K562 (cell line): ENCODE data around the gene STK25. TPM values are rescaled to one million over a fixed set of nuclear protein-coding genes. Genes with fewer than 3 reads are reported as not detected.

ENCODE experiments used
- ATAC-seq: fragments of 200-7000 bp; cut with Tn5 transposase; 3 replicates; pipeline ENCODE4 v1.9.1; 2020; ENCODE audit warnings: moderate library complexity
- BruUV-seq: library from RNA; stranded (reverse); fragments of 400-500 nt; replicated peaks from 2 replicates; lab custom pipeline; 2021; lab: Mats Ljungman, UMichigan
- CTCF ChIA-PET: fragments of 300-600 bp; formaldehyde crosslinking; extraction: SDS; loops from one replicate; lab custom pipeline; 2021; ENCODE audit warnings: low intra/inter-chr PET ratio; lab: Yijun Ruan, JAX
- POLR2A ChIA-PET: fragments of 300-600, 350-650 bp; sonication (Branson Sonifier 250); formaldehyde crosslinking; extraction: SDS; loops from one replicate; lab custom pipeline; 2021; ENCODE audit warnings: antibody characterized with exemption, inconsistent platforms; lab: Yijun Ruan, JAX
- DNase-seq, 4 experiments: peaks; one replicate each; pipeline versions ENCODE4 v3.0.0 to v3.0.0-alpha.2; 2011 to 2018; ENCODE audit warnings: low spot score in 3 of 4, mixed read lengths in 3 of 4; ENCODE audit errors: extremely low read depth in 1 of 4
- FAIRE-seq: peaks from 2 replicates; lab custom pipeline; 2011; peaks lifted over from hg19 to GRCh38; lab: Jason Lieb, UNC
- H2AFZ ChIP-seq: 2 replicates; pipeline ENCODE4 v1.6.0; 2011; ENCODE audit warnings: low read depth, low read length, control low read depth, inconsistent platforms
- H3K27ac ChIP-seq: fragments of 200-600 bp; 3 replicates; pipeline ENCODE4 v1.8.0; 2011; ENCODE audit warnings: low read depth, mild to moderate bottlenecking, control low read depth, inconsistent platforms, low read length, moderate library complexity, mixed read lengths; ENCODE audit errors: extremely low read depth
- H3K27me3 ChIP-seq, 2 experiments: fragments of 300-600 bp in 1 of 2; 2 replicates in 1 of 2; 3 replicates in 1 of 2; pipeline versions ENCODE4 v1.6.0 to v1.8.0; 2011; ENCODE audit warnings: inconsistent platforms in 2 of 2, low read length in 2 of 2, mild to moderate bottlenecking in 1 of 2, mixed read lengths in 1 of 2, moderate library complexity in 1 of 2; ENCODE audit not compliant: control insufficient read depth in 2 of 2, insufficient read depth in 2 of 2
- H3K36me3 ChIP-seq: fragments of 300-600 bp; 3 replicates; pipeline ENCODE4 v1.8.0; 2011; ENCODE audit warnings: mild to moderate bottlenecking, low read length, inconsistent platforms; ENCODE audit not compliant: control insufficient read depth, insufficient read depth
- H3K4me1 ChIP-seq, 2 experiments: fragments of 200-600 bp in 1 of 2; replicated peaks in 1 of 2; 2 replicates in 1 of 2; 3 replicates in 1 of 2; pipeline versions ENCODE4 v1.5.1 to v1.8.0; 2011; ENCODE audit warnings: inconsistent platforms in 2 of 2, low read length in 2 of 2, mild to moderate bottlenecking in 1 of 2, mixed read lengths in 1 of 2, moderate library complexity in 1 of 2; ENCODE audit not compliant: control insufficient read depth in 2 of 2, insufficient read depth in 2 of 2
- H3K4me2 ChIP-seq: 2 replicates; pipeline ENCODE4 v1.6.1; 2011; ENCODE audit warnings: low read length, control low read depth, inconsistent platforms, mixed read lengths; ENCODE audit not compliant: insufficient read depth
- H3K4me3 ChIP-seq: fragments of 200-600 bp; sonication (generic), shearing (Covaris generic); 2 replicates; pipeline ENCODE4 v1.5.1; 2016; ENCODE audit warnings: control low read depth, inconsistent platforms
- H3K79me2 ChIP-seq: fragments of 200-600 bp; 3 replicates; pipeline ENCODE4 v1.8.0; 2011; ENCODE audit warnings: low read length, inconsistent platforms; ENCODE audit not compliant: control insufficient read depth, insufficient read depth
- H3K9ac ChIP-seq, 2 experiments: 2 replicates each; pipeline versions ENCODE4 v1.6.0 to v1.6.1; 2011; ENCODE audit warnings: low read depth in 2 of 2, low read length in 2 of 2, control low read depth in 1 of 2, inconsistent platforms in 1 of 2, mild to moderate bottlenecking in 1 of 2, mixed read lengths in 1 of 2; ENCODE audit not compliant: insufficient read depth in 1 of 2
- H3K9me1 ChIP-seq: one replicate; pipeline ENCODE4 v1.6.0; 2011; ENCODE audit warnings: inconsistent platforms, mild to moderate bottlenecking, low read length, moderate library complexity; ENCODE audit not compliant: control insufficient read depth, insufficient read depth
- H3K9me3 ChIP-seq: replicated peaks from 2 replicates; pipeline ENCODE4 v1.5.1; 2011; ENCODE audit warnings: low read depth, low read length, inconsistent platforms; ENCODE audit not compliant: control insufficient read depth, insufficient read depth
- H4K20me1 ChIP-seq: replicated peaks from 2 replicates; pipeline ENCODE4 v1.6.1; 2011; ENCODE audit warnings: low read length, inconsistent platforms, mixed read lengths; ENCODE audit not compliant: control insufficient read depth, insufficient read depth
- CBX2 ChIP-seq: fragments of 200-600 bp; sonication (generic); IDR thresholded peaks from one replicate; pipeline ENCODE4 v1.6.1; 2012; ENCODE audit warnings: mild to moderate bottlenecking, low read length, inconsistent platforms; ENCODE audit not compliant: insufficient read depth, poor library complexity, severe bottlenecking
- EZH2 ChIP-seq: IDR thresholded peaks from 2 replicates; pipeline ENCODE4 v1.6.1; 2012; ENCODE audit warnings: low read depth, mild to moderate bottlenecking, inconsistent platforms, low read length, borderline replicate concordance
- FIP1L1 ChIP-seq: fragments of 200-400 bp; formaldehyde crosslinking; IDR thresholded peaks from 2 replicates; pipeline ENCODE4 v1.6.1; 2018; ENCODE audit warnings: mild to moderate bottlenecking, low read depth, low read length; ENCODE audit not compliant: poor library complexity, severe bottlenecking
- HDAC1 ChIP-seq, 2 experiments: fragments of 450-650 bp; IDR thresholded peaks; 2 replicates each; pipeline ENCODE4 v1.6.1; 2016 to 2017; ENCODE audit warnings: inconsistent platforms in 1 of 2, mild to moderate bottlenecking in 1 of 2, moderate library complexity in 1 of 2
- HLTF ChIP-seq: fragments of 450-650 bp; IDR thresholded peaks from 2 replicates; pipeline ENCODE4 v1.6.1; 2016
- LARP7 ChIP-seq: fragments of 450-650 bp; IDR thresholded peaks from 2 replicates; pipeline ENCODE4 v1.6.1; 2016
- POLR3G ChIP-seq: IDR thresholded peaks from 2 replicates; pipeline ENCODE4 v1.6.1; 2011; ENCODE audit not compliant: insufficient read length, insufficient replicate concordance; ENCODE audit errors: extremely low read depth
- RFX1 ChIP-seq: fragments of 450-650 bp; IDR thresholded peaks from 2 replicates; pipeline ENCODE4 v1.6.1; 2016; ENCODE audit warnings: mild to moderate bottlenecking, moderate library complexity
- SMC3 ChIP-seq: conservative IDR thresholded peaks from 2 replicates; pipeline ENCODE4 v1.6.1; 2011; ENCODE audit warnings: low read depth, low read length, improper control_type of control experiment; ENCODE audit not compliant: insufficient read depth
- XRCC4 ChIP-seq: IDR thresholded peaks from one replicate; pipeline ENCODE4 v1.6.1; 2011; ENCODE audit not compliant: insufficient read depth, insufficient read length; ENCODE audit errors: extremely low read depth
- ZBTB26 ChIP-seq: fragments of 450-650 bp; formaldehyde crosslinking; IDR thresholded peaks from 2 replicates; pipeline ENCODE4 v1.4.0; 2022; ENCODE audit warnings: missing genetic modification characterization
- ZSCAN29 ChIP-seq: fragments of 450-650 bp; IDR thresholded peaks from 2 replicates; pipeline ENCODE4 v1.6.1; 2017
- ZSCAN32 ChIP-seq: fragments of 450-650 bp; formaldehyde crosslinking; IDR thresholded peaks from 2 replicates; pipeline ENCODE4 v1.4.0; 2020; ENCODE audit warnings: mild to moderate bottlenecking, moderate library complexity
- WGBS: fragments of 100-300 bp; shearing (Covaris generic); methylation state at CpG from one replicate; pipeline ENCODE4 v1.1.6; 2016; ENCODE audit warnings: low coverage, mixed read lengths; ENCODE audit not compliant: insufficient coverage; ENCODE audit errors: missing lambda C conversion rate; 5-methylcytosine and 5-hydroxymethylcytosine counted together
- in situ Hi-C: fragments of 300-500 bp; cut with MboI; formaldehyde crosslinking; loops from 4 replicates; pipeline ENCODE4 v1.15.0; 2018; ENCODE audit warnings: inconsistent platforms, mixed read lengths
- intact Hi-C: fragments of 100-400 bp; cut with micrococcal nuclease; formaldehyde crosslinking; loops from 2 replicates; pipeline ENCODE4 v1.14.2; 2022
- polyA plus RNA-seq, 8 experiments: library from polyadenylated mRNA; depleted of rRNA in 4 of 8; stranded (reverse) in 5 of 8; unstranded in 3 of 8; fragments of >200 nt; fragmentation: Nextera tagmentation in 2 of 8; fragmentation: Illumina TruSeq in 1 of 8; extraction: Ambion mirVana in 2 of 8; extraction: Trizol in 1 of 8; gene quantifications; 2 replicates each; pipeline versions ENCODE4 v1.2.1 to v1.2.3, GENCODE V29; 2011 to 2014; ENCODE audit warnings: inconsistent platforms in 1 of 8, missing spikeins in 1 of 8
- total RNA-seq, 7 experiments: library from RNA; depleted of rRNA in 6 of 7; stranded (reverse); fragments of >200 nt in 6 of 7; fragmentation: Illumina TruSeq in 2 of 7; extraction: Trizol in 2 of 7; gene quantifications; 2 replicates each; pipeline versions ENCODE4 v1.2.1 to v1.2.3, GENCODE V29; 2011 to 2021; ENCODE audit warnings: low replicate concordance in 1 of 7
- TF ChIP-seq, protein P1 (sequence below): sonication (generic); formaldehyde crosslinking; IDR thresholded peaks from 2 replicates; pipeline ENCODE4 v1.8.1; 2023; ENCODE audit warnings: mild to moderate bottlenecking, missing genetic modification reagents

STK25 gene
- total and polyA plus RNA-seq, 9 of the 15 experiments (the other 6 are each of a cell fraction or from before 2014, with no cell fraction given): 5.4 to 177 (median 116) TPM

GRCh38 chr2:241517297-241517696, 8.9 kb upstream of the STK25 start:
- in situ Hi-C loops: no loop called here
- no peak overlapping the region for H3K9ac ChIP-seq
- no peaks in the 10 kb centered on the region for H3K9me1 ChIP-seq
- CTCF ChIA-PET: no interaction called here
- POLR2A ChIA-PET: no interaction called here
- H3K27ac ChIP-seq: no peak overlapping the region
- no peaks in the 10 kb centered on the region for H3K27me3 ChIP-seq
- no peaks in the 10 kb centered on the region; the same call in 1 of the 2 replicates for H3K9me3 ChIP-seq
- H3K4me1 ChIP-seq: no peaks in the 10 kb centered on the region
- H3K4me3 ChIP-seq: no peak overlapping the region
- DNase-seq: no peak
- 46% methylated on average over 6 of the region's 6 CpGs for WGBS
- intact Hi-C loops: no loop called here
- no peaks in the 10 kb centered on the region for H3K79me2 ChIP-seq
- no peak overlapping the region for H3K4me2 ChIP-seq
- no peak for ATAC-seq
- FAIRE-seq: peak; percentile 83
- no TSS peak for BruUV-seq
- H2AFZ ChIP-seq: no peak overlapping the region
- TF ChIP-seq HDAC1 (IDR thresholded peaks at IDR 0.05) (0 out of 4 replicates have a peak, but pooled peaks of 1 of the 2 experiments have one; percentile 10), RFX1 (no peak), XRCC4 (no peak), ZSCAN29 (no peak), LARP7 (0 out of 2 replicates have a peak, but pooled peaks have one; percentile 13), CBX2 (no peak), ZSCAN32 (no peak), EZH2 (no peak), POLR3G (no peak), HLTF (0 out of 2 replicates have a peak, but pooled peaks have one; percentile 17), ZBTB26 (0 out of 2 replicates have a peak, but pooled peaks have one; percentile 19), FIP1L1 (no peak), SMC3 (no peak)
- TF ChIP-seq, protein P1, sequence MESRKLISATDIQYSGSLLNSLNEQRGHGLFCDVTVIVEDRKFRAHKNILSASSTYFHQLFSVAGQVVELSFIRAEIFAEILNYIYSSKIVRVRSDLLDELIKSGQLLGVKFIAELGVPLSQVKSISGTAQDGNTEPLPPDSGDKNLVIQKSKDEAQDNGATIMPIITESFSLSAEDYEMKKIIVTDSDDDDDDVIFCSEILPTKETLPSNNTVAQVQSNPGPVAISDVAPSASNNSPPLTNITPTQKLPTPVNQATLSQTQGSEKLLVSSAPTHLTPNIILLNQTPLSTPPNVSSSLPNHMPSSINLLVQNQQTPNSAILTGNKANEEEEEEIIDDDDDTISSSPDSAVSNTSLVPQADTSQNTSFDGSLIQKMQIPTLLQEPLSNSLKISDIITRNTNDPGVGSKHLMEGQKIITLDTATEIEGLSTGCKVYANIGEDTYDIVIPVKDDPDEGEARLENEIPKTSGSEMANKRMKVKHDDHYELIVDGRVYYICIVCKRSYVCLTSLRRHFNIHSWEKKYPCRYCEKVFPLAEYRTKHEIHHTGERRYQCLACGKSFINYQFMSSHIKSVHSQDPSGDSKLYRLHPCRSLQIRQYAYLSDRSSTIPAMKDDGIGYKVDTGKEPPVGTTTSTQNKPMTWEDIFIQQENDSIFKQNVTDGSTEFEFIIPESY (CRISPR knock-in tag): no peak
- H4K20me1 ChIP-seq: no peaks in the 10 kb centered on the region
- H3K36me3 ChIP-seq: no peaks in the 10 kb centered on the region
